ENCODE results near the gene DDX51.
"Not testable (repeated sequence)": the region's sequence is repeated elsewhere in the genome, so short reads cannot be mapped to it uniquely, and the experiment has no call there.

Gene DDX51

DNA sequence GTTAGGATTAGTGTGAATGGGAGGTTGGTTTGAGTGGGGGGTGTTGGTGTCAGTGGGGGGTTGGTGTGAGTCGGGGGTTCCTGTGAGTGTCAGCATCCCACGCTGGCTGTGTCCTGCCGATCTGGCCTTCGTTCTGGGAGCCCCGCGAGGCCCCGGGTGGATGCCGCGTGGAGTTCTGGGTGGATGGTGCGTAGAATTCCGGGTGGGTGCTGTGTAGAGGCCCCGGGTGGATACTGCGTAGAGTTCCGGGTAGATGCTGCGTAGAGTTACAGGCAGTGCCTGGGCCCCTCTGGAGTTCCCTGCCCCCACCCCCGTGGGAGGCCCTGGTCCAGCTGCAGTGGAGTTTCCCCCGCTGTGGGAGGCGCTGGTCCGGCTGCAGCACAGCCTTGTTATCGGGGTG, 8.8 kb upstream of the DDX51 start:
- no peak for DNase-seq

DNA sequence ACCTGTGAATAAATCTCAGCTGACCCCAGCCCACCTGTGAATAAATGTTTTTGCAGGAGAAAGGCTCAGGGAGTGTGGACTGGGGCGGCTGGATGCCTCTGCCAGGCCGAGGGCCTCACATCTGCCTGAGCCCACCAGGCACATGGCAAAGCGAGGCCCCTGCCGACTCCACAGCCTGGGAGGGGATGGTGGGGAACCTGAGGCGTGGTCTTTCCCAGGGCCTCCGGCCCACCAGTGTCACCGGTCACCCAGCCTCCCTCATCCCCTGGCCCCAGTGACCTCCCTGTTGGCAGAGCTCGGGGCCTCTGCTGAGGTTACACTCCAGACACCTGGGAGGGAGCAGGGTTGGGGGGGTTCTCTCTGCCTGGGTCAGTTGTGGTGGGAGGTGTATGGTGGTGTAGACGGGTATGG, 8.3 kb upstream of the DDX51 start:
- no peak for DNase-seq

DNA sequence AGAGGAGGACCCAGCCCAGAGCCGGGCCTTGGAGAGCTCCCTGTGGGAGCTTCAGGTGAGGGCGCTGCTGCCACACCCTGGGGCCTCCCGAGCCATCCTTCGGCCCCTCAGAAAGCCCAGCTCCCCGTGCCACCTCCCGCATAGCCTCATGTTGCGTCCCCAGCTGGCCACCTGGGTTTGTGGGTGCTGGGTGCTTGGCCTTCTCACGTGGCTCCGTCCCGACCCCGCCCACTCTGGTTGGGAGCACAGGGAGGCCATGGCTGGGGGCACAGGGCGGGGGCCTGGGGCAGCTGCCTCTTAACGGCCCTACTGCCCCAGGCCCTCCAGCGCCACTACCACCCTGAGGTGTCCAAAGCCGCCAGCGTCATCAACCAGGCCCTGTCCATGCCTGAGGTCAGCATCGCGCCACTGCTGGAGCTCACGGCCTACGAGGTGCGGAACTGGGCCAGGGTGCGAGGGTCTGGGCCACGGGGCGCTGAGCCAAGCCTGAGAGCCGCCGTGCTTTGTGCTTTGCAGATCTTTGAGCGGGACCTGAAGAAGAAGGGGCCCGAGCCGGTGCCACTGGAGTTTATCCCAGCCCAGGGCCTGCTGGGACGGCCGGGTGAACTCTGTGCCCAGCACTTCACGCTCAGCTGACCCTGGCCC, 7.8 kb upstream of the DDX51 start:
- DNase-seq, result peak in 1 of 2 donors; percentile 0

DNA sequence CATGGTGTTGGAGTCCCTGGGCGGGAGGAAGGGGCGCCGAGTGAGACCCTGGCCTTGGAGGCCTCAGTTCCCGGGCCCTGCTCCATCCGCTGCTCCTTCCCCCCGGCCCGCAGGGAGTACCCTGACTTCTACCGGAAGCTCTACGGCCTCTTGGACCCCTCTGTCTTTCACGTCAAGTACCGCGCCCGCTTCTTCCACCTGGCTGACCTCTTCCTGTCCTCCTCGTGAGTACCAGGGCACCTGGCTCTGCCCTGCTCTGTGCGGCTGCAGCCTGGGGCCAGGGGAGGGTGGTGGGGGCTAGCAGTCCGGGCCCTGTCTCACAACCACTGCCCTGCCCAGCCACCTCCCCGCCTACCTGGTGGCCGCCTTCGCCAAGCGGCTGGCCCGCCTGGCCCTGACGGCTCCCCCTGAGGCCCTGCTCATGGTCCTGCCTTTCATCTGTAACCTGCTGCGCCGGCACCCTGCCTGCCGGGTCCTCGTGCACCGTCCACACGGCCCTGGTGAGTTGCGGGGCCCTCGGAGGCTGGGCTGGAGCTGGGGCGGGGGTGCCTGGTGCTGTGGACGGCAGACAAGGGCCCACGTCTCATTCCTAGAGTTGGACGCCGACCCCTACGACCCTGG, 7.1 kb upstream of the DDX51 start:
- DNase-seq, result peak in 1 of 2 donors; percentile 0

DNA sequence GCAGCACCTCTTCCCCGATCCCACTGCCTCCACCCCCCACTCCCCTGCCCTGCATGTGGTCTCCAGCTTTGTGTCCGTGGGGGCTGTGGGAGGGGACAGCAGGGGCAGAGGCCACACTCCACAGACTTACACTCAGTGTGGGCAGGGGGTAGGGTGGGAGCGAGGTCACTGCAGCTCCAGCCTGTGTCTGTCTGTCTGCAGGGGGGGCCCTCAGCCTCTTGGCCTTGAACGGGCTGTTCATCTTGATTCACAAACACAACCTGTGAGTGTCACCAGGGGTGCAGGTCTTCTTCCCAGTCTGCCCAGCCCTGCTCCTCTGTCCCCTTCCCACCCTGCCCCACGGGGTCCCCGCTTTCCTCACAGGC, 6.6 kb upstream of the DDX51 start:
- no peak for DNase-seq

DNA sequence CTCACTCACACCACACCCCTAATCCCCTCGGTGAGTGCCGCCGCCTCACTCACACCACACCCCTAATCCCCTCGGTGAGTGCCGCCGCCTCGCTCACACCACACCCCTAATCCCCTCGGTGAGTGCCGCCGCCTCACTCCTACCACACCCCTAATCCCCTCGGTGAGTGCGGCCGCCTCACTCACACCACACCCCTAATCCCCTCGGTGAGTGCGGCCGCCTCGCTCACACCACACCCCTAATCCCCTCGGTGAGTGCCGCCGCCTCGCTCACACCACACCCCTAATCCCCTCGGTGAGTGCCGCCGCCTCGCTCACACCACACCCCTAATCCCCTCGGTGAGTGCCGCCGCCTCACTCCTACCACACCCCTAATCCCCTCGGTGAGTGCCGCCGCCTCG, 5.4 kb upstream of the DDX51 start:
- not testable (repeated sequence) for DNase-seq

DNA sequence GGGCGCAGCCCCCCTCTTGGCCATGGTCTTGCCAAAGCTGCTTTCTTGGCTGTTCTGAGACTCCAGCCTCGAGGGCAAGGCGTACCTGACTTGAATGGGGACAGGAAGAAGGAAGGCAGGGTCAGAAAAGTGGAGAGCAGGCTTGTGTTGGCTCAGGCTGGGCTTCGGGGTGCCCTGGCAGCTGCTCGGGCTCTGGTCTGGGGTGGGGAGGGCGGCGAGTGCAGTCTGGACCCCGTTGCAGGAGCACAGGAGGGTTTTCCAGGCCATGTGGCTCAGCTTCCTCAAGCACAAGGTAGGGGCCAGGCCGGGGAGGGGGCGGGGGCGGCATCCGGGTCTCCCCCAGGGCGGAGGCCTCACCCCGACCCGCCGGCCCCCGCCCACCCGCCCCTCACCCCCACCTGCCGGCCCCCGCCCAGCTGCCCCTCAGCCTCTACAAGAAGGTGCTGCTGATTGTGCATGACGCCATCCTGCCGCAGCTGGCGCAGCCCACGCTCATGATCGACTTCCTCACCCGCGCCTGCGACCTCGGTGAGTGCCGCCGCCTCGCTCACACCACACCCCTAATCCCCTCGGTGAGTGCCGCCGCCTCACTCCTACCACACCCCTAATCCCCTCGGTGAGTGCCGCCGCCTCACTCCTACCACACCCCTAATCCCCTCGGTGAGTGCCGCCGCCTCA, 4.4 kb upstream of the DDX51 start:
- DNase-seq, result no peak

DNA sequence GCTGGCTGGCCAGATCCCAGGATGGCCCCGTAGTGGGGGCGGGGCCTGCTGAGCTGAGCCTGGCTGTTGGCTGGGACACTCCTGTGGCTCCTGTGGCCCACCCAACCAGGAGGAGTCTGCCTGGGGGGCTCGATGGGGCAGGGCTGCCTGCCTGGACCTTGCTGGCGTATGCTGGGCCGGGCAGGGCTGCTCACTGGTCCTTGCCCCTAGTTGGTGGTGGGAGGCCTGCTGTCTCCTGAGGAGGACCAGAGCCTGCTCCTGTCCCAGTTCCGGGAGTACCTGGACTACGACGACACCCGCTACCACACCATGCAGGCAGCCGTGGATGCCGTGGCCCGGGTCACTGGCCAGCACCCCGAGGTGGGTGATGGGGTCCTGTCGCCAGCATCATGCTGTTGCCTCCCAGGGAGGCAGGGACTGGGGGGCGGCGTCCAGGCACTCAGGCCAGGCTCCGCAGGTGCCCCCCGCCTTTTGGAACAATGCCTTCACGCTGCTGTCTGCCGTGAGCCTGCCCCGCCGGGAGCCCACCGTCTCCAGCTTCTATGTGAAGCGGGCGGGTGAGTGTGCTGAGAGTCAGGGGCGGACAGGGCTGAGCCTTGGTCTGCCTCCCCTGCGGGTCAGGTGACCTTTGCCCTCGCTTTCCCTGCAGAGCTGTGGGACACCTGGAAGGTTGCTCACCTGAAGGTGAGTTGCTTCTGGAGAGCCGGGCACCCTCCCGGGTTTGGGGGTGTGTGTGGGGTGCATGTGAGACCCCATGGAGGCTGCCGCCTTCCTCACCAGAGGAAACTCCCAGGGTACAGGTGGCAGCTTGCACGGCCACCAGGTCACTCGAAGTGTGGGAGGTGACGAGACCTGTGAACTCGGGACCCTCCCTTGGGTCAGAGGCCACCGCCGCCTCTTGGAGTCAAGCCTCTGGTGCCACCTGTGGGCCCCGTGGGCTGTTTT, 3.6 kb upstream of the DDX51 start:
- no peak for DNase-seq

DNA sequence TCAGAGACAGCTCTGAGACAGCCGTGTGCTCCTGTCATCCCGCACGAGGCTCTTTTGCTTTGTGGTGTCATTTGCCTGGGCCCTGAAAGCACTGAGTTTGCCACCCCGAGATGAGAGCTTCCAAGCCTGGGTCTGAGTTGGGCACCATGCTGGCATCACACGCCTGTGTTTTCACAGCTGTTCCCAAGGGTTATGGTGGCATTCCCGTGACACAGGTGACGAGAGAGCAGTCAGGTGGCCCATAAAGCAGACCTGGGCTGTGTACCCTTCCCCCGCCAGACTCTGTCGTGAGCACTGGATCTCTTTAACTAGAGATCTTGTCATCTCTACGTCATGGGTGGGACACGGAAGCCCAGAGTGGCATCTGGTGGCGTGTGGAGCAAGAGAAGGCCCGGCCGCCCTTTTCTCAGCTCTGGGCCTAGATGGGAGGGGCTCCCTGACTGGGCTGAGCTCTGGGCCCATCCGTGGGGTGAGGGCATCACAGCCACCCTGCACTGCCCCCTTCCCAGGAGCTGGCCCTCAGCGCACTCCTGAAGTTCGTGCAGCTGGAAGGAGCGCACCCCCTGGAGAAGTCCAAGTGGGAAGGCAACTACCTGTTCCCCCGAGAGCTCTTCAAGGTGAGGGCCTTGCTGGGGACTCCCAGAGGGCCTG, 2.8 kb upstream of the DDX51 start:
- no peak for DNase-seq

DNA sequence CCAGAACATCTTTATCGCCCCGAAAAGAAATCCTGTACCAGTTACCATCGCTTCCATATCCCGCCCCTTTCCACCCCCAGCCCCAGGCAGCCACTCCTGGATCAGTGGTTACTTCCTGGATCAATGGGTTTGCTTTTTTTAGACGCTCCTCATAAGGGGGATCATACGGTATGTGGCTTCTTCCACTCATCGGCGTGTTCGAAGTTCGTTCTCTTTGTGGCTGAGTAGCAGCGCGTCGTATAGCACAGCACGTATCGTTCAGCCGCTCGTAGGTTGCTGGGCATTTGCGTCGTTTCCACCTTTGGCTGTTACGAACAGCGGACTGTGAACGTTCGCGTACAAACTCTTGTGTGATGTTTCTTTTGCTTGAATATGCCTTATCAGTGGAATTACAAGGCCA, 2.0 kb upstream of the DDX51 start:
- DNase-seq, result no peak

DNA sequence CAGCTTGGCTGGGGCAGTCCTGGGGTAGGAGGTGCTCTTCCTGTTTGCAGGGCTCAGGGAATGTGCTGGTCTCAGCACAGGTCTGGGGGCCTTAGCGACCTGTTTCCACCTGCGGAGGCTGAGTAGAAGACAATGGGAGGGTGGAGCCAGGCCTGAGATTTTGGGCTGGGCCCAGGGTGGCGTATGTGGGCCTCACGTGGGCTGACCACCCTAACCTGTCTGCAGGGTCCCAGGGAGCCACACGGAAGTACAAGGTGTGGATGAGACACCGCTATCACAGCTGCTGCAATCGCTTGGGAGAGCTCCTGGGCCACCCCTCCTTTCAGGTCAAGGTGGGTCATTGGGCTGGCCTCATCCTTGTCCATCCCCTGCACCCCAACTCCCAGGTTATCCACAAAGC, 1.2 kb upstream of the DDX51 start:
- DNase-seq, result no peak

DNA sequence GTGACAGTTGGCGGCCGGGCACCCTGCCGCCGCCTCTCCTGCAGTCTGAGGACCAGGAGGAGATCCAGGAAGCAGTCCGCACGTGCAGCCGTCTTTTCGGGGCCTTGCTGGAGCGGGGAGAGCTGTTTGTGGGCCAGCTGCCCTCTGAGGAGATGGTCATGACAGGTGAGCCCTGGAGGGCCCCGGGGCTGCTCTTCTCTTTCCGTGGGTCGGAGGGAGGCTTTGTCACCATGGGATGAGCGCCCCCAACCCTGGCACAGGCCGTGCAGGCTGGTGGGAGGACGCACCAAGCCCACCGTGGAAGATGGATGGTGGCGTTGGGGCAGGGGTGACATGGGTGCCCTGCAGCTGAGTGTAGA, 670 bp upstream of the DDX51 start:
- DNase-seq, result peak in 1 of 2 donors; percentile 11

DNA sequence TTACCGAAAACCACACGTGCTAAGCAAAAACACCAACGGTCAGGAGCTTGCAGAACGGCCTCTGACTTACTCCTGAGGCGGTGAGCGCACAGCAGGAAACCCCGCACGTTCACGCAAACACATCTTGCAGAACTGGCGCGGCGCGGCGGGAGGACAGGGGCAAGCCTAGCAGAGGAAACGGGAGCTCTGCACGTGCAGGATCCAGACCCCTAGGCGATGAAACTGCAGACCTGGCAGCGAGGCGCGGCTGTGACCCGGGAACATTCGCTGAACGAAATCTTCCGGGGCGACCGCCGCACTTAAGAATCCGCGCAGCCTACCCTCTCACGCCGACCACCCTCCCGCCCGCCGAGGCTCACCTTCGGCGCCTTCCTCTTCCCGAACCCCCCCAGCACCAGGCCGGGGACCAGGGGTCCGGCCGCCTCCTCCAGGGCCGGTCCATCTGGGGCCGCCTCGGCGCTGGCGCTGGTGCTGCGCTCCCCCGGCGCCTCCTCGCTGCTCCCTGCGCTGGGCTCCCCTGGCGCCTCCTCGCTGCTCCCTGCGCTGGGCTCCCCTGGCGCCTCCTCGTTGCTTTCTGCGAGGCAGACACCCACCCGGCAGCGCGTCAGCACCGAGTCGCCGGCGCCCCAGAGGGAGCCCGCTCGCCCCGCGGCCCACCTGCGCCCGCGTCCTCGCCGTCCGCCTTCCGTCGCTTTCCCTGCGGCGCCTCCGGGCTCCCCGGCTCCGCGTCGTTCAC, 615 bp downstream of the DDX51 start:
- no peak for DNase-seq

DNA sequence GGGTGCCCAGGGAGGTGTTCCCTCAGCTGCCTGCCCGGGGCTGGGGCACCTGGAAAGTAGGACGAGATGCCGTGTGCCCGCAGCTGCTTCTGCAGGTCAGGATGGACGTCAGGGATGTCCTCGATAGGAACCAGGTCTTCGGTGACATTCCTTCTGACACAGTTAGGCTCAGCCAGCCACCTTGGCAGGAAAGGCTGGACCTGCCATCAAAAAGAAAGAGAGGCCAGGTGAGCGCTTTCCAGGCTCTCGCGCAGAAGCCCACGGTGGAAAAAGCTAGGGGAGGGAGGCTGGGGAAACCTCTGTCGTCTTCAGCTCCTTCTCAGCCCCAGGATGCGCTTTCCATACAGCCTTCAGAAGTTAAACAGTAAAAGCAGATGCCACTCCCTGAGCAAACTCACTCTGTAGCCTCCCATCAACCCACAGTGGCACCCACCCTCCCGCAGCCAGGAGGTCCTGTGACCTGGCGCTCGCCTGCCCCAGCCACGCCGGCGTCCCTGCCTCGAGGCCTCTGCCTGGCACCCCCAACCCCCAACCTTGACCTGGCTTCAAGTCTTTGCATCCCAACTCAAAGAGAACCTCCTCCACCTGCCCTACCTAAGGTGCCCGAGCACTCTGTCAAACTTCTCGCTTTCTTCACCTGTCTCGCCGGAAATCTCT, 1.3 kb downstream of the DDX51 start:
- no peak for DNase-seq

DNA sequence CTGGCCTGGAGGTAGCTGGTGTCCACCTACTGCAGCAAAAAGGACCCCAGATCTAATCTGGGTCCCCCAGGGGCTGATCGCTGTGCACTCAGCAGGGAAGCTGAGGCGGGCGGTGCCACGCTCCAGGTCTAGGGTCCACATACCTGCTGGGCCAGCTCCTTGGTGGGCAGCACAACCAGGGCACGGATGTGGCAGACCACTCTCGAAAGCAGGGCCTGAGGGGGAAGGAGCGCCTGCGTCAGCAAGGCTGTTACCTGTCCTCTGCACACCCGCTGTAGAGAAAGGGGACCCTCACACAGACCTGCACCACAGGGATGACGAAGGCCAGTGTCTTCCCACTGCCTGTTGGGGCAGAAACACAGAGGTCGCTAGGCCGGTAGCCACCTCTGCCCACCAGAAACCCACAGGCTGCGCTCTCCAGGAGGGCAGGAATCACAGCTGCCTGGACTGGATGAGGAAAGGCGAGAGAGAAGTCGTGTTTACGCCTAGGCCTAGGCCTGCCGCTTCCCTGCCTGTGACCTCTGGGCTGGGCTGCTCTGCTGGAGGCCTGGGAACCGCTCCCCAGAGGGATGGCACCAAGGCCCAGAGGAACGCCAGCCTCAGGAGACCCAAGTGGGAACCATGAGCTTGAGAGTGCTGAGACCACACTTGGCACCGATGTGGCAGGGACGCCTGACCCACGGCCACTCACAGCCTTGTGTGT, 2.0 kb downstream of the DDX51 start:
- no peak for DNase-seq

DNA sequence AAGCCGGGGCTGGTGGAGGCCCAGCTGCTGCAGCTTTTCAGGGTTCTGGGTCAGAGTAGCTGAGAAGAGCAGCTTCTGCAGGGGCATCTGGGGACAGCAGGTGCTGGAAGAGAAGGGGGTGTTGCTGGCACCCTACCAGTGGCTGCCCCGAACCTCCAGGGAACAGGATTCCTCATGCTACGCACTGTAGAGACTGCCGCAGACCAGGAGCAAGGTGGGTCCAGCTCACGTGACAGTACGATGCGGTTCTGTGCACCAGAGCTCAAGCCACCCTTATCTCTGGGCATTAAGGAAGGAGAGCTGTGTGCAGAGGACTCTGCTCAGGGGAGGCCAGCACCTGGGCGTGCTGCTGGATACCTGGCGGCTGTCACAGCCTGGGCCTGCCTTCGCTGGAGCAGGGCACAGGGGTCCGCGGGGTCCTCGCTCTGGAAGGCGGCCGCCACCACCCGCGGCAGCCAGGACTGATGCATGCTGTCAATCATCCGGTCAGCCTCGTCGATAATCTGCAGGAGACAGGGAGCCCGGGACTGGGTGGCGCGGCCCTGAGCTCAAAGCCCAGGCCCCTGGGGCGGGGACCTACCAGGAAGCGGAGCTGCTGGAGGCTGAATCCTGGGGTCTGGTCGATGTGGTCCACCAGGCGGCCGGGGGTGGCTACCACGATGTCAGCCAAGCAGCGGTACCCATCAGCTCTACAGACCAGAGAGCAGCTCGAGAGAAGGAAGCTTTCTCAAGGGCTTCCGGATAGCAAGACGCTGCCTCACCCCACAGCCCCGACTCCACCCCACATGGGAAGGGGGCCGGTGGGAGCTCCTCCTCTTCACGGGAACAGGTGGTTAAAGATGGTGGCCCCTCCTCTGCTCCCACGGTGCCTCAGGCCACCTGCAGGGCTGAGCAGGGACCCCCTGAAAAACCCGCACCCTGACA, 2.9 kb downstream of the DDX51 start:
- DNase-seq, result no peak

DNA sequence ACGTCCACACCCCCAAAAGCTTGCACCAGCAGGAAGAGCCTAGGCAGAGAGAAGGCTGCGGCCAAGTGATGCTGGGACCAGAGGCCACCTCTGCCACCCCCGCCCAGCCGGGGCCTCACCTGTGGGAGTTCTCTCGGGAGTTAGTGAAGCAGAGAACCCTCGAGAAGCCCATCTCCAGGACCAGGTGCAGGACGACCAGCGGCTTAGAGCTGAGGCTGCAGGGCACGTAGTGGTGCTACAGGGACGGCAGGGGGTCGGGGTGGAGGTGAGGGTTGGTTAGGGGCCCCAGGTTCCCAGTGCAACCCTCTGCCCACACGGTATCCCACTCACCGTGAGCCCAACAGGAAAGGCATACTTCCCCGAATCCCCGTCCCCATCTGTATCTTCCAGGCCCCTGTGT, 3.6 kb downstream of the DDX51 start:
- DNase-seq, result no peak

DNA sequence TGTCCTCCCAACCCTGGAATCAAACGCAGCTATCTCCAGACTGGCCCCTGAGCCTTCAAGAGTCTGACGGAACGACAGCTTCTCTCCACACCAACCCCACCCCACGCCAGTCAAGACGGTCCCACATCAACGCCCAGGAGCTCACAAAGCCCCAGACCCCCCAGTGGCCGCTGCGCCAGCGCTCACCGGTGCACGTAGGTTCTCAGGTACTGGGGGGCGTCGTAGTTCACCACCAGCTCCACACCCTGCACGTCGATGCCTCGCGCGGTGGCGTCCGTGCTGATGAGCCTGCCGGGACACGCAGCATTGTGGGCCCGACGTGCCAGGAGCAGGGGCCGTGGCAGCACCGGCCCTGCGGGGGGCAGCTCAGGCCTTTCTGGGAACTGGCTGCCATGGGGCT, 4.2 kb downstream of the DDX51 start:
- no peak for DNase-seq

DNA sequence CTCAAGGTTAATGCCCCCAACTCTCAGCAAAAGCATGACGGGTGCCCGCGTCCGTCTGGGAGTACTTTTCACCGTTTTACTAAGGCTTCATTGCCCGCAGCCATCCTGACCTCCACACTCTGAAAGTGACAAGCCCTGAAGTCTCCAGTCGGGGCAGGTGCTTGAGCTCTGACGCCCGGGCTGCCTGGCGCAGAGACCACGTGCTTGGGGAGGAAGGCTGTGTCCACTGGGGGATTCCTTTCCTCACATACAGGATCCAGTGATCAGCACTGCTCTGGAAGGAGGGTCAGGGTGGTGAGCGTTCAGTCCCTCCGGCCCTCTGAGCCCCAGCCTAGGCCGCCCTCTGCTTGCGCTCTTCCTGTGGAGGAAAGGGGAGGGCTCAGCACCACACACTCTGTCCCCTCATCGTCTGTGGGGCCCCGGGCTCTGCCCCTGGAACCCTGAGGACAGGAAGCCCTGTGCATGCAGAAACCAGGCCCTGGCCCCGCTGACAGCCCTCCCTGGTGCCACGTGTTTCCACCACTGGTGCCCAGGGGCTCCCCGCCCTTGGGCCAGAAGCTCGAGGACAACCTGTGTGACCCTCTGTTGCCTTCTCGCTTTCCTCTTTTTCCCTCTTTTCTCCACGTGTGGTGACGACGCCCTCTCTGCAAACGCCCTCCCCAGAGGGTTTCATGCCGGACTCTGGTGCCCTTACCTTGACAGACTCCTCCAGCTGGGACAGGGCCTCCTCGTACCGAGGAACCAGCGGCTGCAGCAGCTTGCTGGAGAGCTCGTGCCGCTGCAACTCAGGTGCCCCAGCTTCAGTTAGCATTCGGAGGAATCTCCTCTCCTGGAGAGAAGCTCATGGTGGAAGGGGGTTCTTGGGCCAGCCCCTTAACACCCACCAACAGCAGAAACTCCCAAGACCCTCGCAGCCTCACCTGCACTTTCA, 4.9 kb downstream of the DDX51 start:
- DNase-seq, result no peak
